Tibial nerve (tissue), 4 donors: ENCODE measurements around the gene LTBP1.

Experiments
- CTCF ChIP-seq, 5 experiments: fragments of 200-600 bp in 3 of 5; fragments of 450-650 bp in 2 of 5; sonication (generic) in 3 of 5; IDR thresholded peaks; one replicate each; pipeline ENCODE4 v1.5.1; 2016 to 2019; ENCODE audit warnings: antibody characterized with exemption in 5 of 5, mild to moderate bottlenecking in 3 of 5, moderate library complexity in 2 of 5
- EP300 ChIP-seq, 2 donors: sonication (generic); formaldehyde crosslinking; IDR thresholded peaks; one replicate each; pipeline ENCODE4 v1.6.1; 2017; ENCODE audit warnings: antibody characterized with exemption in 2 of 2, mild to moderate bottlenecking in 1 of 2
- POLR2A ChIP-seq, 2 donors: fragments of 450-650 bp; IDR thresholded peaks; one replicate each; pipeline ENCODE4 v1.6.1; 2017; ENCODE audit warnings: antibody characterized with exemption in 2 of 2, mild to moderate bottlenecking in 2 of 2, moderate library complexity in 2 of 2

GRCh38 chr2:33074197-33074596 lies 127.4 kb downstream of the LTBP1 start:
- TF ChIP-seq CTCF (IDR thresholded peaks at IDR 0.05) = no peak
- no peak for TF ChIP-seq POLR2A (IDR thresholded peaks at IDR 0.05)
- no peak for TF ChIP-seq EP300 (IDR thresholded peaks at IDR 0.05)
